HG02623 (cell line): ENCODE measurements around the gene BRF1.

Source experiments
- ATAC-seq: cut with Tn5 transposase; IDR thresholded peaks from one replicate; pipeline ENCODE4 v1.9.1; 2021; ENCODE audit warnings: moderate library complexity; ENCODE audit not compliant: unreplicated experiment

BRF1 gene

GRCh38 chr14:105240811-105241576 lies 59.8 kb downstream of the BRF1 start:
- ATAC-seq = no peak

DNA sequence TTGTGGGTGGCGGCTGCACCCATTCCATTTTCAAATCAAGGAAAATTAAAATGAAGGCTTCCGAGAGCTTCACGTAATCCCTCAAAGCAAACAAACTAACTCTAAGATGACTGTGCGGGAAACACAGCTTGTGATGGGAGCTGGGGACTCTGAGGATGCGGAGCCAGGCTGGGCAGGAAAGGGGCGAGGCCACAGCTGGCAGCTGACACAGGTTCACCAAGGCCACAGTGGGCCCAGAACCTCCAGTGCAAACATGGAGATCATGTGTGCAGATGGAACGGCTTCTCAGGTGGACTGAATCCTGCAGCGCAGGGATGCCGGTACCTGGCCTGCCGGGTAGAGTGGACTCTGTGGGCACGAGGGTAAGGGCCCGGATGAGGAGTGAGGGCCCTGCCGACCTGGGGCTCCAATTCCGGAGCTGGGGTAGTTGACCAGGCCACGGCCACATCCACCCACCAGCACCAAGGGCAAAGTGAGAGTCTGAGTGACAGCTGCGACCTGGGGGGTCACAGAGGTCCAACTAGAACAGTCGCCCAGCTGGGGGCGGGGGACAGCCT lies 71.6 kb downstream of the BRF1 start:
- no peak for ATAC-seq

GRCh38 chr14:105228562-105228961 lies 72.2 kb downstream of the BRF1 start:
- no peak for ATAC-seq

DNA sequence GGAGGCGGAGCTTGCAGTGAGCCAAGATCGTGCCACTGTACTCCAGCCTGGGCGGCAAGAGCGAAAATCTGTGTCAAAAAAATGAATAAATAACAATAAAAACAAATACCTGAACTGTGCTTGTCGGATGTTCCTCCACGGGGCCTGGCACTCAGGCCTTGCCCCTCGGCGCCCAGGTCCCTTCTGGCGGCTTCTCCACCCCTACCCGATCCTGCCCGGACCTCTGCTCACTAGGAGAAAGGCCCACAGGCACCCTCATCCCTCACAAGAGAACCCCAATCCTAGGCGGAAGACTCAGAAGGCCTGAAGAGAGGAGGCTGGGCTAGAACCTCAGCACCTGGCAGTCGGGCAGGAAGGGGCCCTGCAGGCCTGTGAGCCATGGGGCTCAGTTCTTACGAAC lies 73.5 kb downstream of the BRF1 start:
- no peak for ATAC-seq

DNA sequence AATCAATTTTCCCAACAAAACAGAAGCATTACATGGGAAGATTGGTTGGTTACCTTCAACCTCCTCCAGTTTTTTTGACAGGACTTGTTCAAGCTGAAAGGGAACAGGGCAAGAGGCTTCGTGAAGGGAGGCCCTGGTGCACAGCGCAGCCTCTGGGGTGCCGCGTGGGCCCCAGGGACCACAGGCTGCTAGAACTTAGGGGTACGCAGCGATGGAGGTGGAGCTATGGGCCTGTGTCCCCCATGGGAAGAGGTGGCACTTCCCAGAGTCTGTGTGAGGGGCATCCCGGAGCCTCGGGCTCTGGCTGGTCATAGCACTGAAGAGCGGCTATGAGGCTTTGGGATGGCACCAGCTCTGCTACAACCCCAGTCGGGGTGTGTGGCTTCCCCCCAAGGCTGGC lies 74.6 kb downstream of the BRF1 start:
- no peak for ATAC-seq

DNA sequence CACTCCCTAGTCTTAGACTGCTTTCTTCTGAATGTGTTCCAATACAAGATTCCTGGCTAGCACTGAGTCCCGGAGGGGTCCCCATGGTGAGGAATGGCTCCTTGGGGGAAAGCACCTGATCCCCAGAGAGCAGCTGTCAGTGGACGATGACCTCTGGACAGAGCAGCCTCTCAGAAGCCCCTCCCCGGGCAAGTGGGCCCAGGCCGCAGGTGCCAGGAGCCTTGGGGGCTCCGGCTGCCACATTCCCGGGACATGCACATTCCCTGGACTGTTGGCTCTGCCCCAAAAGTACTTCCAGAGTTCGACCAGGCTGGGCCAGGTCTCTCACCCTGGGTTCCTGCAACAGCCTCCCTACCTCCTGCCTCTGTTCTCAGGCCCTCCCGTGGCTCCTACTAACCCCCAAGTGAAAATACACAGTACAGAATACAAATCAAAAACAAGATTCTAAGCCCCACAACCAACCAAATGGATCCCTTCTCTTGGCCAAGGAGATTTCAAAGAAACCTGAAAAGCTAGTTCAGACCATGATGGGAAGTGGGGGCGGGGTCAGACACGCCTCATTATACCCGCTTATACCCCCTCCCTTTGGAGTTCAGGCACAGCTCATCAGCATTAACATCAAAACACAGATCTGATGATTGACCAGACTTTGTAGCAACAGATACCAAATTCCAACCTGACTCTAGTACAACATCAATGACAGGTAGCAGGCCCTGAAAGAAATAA lies 75.8 kb downstream of the BRF1 start:
- no peak for ATAC-seq

DNA sequence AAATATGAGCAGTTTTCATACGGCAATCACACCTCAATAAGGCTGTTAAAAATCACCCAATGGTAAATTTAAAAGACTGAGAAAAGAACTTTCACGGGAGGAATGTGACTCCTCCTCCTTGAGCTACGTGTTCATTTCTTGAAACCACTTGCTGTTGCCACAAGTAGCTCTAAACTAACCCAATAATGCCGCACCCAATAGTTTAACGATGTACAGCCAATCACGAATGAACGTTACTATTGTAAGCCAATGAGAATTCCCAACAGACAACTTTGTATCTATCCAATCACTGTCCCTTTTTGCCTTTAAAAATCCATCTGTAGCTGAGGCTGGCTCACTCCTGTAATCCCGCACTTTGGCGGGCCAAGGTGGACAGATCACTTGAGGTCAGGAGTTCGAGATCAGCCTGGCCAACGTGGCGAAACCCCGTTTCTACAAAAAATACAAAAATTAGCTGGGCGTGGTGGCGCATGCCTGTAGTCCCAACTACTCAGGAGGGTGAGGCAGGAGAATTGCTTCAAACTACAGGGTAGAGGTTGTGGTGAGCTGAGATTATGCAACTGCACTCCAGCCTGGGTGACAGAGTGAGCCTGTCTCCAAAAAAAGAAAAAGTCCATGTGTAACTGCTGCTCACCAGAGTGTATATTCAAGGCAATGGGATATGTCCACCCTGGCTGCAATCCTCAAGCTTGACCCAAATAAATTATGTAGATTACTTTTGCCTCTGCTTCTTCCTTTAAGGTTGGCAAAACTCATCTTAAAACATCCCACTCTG lies 76.8 kb downstream of the BRF1 start:
- no peak for ATAC-seq

DNA sequence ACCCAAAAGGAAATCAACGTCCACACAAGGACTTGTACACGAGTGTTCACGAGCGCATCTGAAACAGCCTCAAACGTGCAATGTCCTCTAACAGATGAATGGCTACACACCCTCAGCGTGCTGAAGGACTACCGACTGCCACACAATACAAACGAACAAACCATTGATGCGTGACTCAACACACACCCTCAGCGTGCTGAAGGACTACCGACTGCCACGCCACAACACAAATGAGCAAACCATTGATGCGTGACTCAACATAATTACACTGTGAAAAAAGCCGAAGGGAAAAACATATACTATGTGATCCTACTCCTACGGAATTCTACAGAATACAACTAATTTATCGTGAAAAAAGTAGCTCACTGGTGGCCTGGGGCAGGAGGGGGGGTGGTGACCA lies 77.5 kb downstream of the BRF1 start:
- no peak for ATAC-seq

GRCh38 chr14:105221598-105222178 lies 79.1 kb downstream of the BRF1 start:
- ATAC-seq = no peak

GRCh38 chr14:105220699-105221597 lies 79.9 kb downstream of the BRF1 start:
- no peak for ATAC-seq

- no peak for ATAC-seq
Measured at GRCh38 chr14:105219753-105220152, 81.0 kb downstream of the BRF1 start.

DNA sequence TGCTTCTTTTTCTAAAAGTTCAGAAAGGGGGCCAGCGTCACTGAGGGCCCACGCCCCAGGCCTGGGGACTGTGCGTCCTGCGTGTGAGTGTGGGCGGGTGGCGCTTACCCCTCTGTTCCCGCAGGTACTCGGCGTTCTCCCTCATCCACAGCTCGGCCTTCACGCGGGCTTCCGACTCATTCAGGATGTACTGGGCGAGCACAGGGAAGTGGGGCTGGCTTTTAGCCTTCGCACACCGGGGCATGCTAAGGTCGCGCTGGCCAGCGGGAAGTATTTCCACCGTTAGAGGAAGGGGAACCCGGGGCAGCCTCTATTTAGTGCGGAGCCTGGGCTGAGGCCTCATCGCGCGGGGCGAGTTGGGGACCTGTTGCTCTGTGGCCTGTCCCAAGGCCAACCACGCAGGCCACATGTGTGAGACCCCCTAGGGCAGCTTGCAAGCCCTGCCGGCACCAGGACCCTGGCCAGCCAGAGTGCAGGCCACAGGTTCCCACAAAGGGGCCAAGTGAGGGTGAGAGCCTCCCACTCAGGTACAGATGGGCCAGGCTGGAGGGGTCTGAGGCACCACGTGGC lies 81.7 kb downstream of the BRF1 start:
- no peak for ATAC-seq

DNA sequence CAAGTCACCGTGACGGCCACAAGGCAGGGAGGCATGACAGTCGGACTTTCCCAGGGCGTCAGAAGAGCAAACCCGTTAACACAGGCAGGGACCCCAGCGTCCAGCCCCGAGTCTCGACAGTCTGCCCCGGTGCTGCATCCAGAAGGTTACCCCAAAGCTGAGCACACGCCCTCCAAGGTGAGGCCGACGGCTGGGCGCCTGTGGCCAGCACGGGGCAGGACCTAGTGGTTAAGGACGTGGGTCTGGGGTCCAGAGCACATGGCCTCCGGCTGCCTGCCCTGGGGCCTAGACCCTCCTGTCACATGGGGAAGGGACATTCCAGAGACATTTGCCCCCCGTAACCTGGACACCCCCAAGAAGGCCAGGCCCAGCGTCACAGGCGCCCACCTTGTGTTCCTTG lies 82.2 kb downstream of the BRF1 start:
- no peak for ATAC-seq

DNA sequence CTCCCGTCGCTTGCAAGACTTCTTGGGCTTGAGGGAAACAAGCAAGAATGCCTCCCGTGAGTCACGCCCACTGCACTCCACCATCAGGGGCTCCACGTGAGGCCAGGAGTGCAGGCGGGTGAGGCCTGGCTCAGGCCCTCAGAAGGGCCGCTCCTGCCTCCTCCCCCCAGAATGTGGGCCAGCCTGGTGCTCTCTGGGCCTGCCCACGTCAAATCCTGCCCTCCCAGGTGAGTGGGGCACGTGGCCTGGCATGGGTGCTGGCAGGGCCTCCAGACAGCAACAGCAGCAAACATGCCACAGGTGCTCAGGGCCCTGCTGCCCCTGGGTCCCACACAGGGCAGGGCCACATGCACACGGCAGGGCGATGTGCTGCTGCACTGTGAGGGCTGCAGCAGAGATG lies 83.0 kb downstream of the BRF1 start:
- no peak for ATAC-seq

DNA sequence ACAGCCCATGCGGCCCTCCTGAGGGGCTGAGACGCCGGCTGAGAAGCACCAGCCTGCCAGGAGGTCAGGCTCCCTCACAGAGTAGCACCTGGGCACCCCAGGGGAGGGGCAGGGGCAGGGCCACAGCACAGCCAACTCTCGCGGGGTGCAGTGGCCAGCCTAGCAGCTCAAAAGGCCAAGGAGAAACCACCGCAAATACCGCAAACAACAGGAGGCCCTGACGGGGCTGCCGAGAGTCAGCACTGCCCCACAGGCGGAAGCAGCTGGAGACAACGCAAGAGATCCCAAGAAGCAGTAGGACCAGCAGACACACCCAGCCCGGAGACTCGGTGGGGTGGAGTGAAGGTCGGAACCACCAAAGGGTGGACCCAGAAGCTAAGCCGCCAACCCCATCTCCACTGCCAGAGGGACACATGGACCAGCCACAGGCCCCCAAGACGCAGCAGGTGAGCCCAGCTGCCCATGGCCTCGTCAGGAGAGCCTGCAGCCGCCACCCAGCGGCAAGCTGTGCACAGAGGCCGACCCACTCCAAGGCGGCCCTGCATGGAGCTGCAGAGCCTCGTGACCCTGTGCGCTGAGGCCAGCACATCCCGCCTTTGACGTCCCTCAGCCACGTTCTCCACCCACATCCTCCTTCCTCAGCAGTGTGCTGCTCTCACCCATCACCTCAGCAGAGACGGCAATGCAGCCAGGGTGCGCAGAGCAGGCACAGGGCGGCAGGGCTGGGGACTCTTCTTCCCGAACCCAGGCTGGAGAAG lies 84.1 kb downstream of the BRF1 start:
- ATAC-seq = no peak

DNA sequence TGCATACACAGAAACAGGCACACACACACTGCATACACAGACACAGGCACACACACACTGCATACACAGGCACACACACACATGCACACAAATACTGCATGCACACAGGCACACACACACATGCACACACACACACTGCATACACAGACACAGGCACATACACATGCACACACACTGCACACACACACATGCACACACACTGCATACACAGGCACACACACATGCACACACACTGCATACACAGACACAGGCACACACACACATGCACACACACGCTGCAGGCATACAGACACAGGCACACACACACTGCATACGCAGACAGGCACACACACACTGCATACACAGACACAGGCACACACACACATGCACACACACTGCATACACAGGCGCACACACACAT lies 85.2 kb downstream of the BRF1 start:
- ATAC-seq = no peak

- ATAC-seq = no peak
Measured at GRCh38 chr14:105214324-105214915, 86.4 kb downstream of the BRF1 start.

DNA sequence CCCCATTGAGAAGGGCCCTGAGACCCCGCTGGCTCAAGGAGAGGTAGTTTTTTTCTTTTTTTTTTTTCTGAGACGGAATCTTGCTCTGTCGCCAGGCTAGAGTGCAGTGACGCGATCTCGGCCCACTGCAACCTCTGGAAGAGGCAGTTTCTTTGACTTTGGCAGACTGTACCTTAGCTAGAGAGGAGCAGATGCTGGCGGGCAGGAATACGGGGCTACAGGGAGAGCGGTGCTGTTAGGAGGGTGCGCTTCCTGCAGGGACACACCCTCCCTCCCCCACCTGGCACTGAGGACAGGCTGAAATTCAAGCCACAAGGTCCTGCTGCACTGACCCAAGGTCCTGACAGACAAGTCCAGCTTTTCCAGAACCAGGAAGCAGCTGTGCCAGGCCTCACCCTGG lies 87.4 kb downstream of the BRF1 start:
- ATAC-seq = no peak
